ENCODE results near the gene MMP7. TPM values are rescaled to one million over a fixed set of nuclear protein-coding genes. Genes with fewer than 3 reads are reported as not detected.

MMP7 gene
- total and polyA plus RNA-seq, 2 donors (not counting 3 experiments of a cell fraction or from before 2014, with no cell fraction given): 0.65 TPM; not detected in 1

- TF ChIP-seq EZH2 (IDR thresholded peaks at IDR 0.05; ENCODE audit: borderline replicate concordance, low read depth, low read length, severe bottlenecking) (no peak), FOS (IDR thresholded peaks at IDR 0.05; ENCODE audit: borderline replicate concordance, insufficient read depth, low read length) (peak; percentile 57), CTCF (IDR thresholded peaks at IDR 0.05; ENCODE audit: extremely low read depth in 1 of 2, insufficient read depth in 1 of 2, low read depth in 1 of 2, low read length in 2 of 2) (no peak)
- no peaks in the 10 kb centered on the region for H3K9me1 ChIP-seq (replicated peaks; ENCODE audit: control insufficient read depth, extremely low read depth, insufficient read depth, low read length)
- DNase-seq (ENCODE audit: low read depth, low spot score): no peak
- no peaks in the 10 kb centered on the region for H3K79me2 ChIP-seq (ENCODE audit: control insufficient read depth, insufficient read depth, low read length)
- intact Hi-C loops (cut with micrococcal nuclease): no loop called here
- no peak overlapping the region for H3K9ac ChIP-seq (replicated peaks; ENCODE audit: extremely low read depth, insufficient read depth, low read length)
- no peaks in the 10 kb centered on the region for H3K4me1 ChIP-seq (ENCODE audit: control insufficient read depth, extremely low read depth, insufficient read depth, low read length)
- no peaks in the 10 kb centered on the region for H3K27me3 ChIP-seq (ENCODE audit: control insufficient read depth in 2 of 2, insufficient read depth in 2 of 2, low read length in 2 of 2)
- no peaks in the 10 kb centered on the region for H3K9me3 ChIP-seq (replicated peaks; ENCODE audit: control insufficient read depth, insufficient read depth, low read length)
- H3K36me3 ChIP-seq (ENCODE audit: control insufficient read depth in 2 of 2, extremely low read depth in 1 of 2, insufficient read depth in 2 of 2, low read length in 2 of 2): no peaks in the 10 kb centered on the region
- no peak overlapping the region for H3K27ac ChIP-seq (ENCODE audit: insufficient read depth, low read depth, low read length)
- no TSS peak for BruUV-seq (replicated peaks)
- no peak overlapping the region for H3K4me3 ChIP-seq (replicated peaks in 1 of 3; ENCODE audit: insufficient read depth in 1 of 3, low read depth in 1 of 3, low read length in 3 of 3)
- H2AFZ ChIP-seq (ENCODE audit: low read depth, low read length): no peak overlapping the region
- ChIA-PET POLR2A (no interaction called here), CTCF (interaction anchor here (0.7 to 1.5 kb wide), 8 partner anchors 9 to 181 kb away, joined by 3 to 5 read pairs (median 4); no protein-coding TSS in a partner anchor)
- H4K20me1 ChIP-seq (replicated peaks; ENCODE audit: control insufficient read depth, extremely low read depth, insufficient read depth, low read length): no peaks in the 10 kb centered on the region
- dilution Hi-C loops (cut with MboI; ENCODE audit: extremely low pct_ligation_motif_present, low sequenced_read_pairs): no loop called here
- peak; percentile 55 for FAIRE-seq
- H3K4me2 ChIP-seq (ENCODE audit: insufficient read depth, low read length): no peak overlapping the region
Observed at GRCh38 chr11:102485095-102485722, 45.3 kb downstream of the MMP7 start.

- dilution Hi-C loops (cut with MboI; ENCODE audit: extremely low pct_ligation_motif_present, low sequenced_read_pairs) (no loop called here), intact Hi-C loops (cut with micrococcal nuclease) (no loop called here)
- Histone ChIP-seq H3K4me1 (ENCODE audit: control insufficient read depth, extremely low read depth, insufficient read depth, low read length) (no peaks in the 10 kb centered on the region), H3K27me3 (ENCODE audit: control insufficient read depth in 2 of 2, insufficient read depth in 2 of 2, low read length in 2 of 2) (no peaks in the 10 kb centered on the region), H3K27ac (ENCODE audit: insufficient read depth, low read depth, low read length) (no peak overlapping the region), H3K9me1 (replicated peaks; ENCODE audit: control insufficient read depth, extremely low read depth, insufficient read depth, low read length) (no peaks in the 10 kb centered on the region), H3K9ac (replicated peaks; ENCODE audit: extremely low read depth, insufficient read depth, low read length) (no peak overlapping the region), H4K20me1 (replicated peaks; ENCODE audit: control insufficient read depth, extremely low read depth, insufficient read depth, low read length) (no peaks in the 10 kb centered on the region), H2AFZ (ENCODE audit: low read depth, low read length) (no peak overlapping the region), H3K4me2 (ENCODE audit: insufficient read depth, low read length) (no peak overlapping the region), H3K9me3 (replicated peaks; ENCODE audit: control insufficient read depth, insufficient read depth, low read length) (no peaks in the 10 kb centered on the region), H3K4me3 (replicated peaks in 1 of 3; ENCODE audit: insufficient read depth in 1 of 3, low read depth in 1 of 3, low read length in 3 of 3) (no peak overlapping the region), H3K36me3 (ENCODE audit: control insufficient read depth in 2 of 2, extremely low read depth in 1 of 2, insufficient read depth in 2 of 2, low read length in 2 of 2) (no peaks in the 10 kb centered on the region), H3K79me2 (ENCODE audit: control insufficient read depth, insufficient read depth, low read length) (no peaks in the 10 kb centered on the region)
- ChIA-PET CTCF (no interaction called here), POLR2A (no interaction called here)
- DNase-seq (ENCODE audit: low read depth, low spot score) (no peak), FAIRE-seq (no peak)
- no TSS peak for BruUV-seq (replicated peaks)
- TF ChIP-seq GATA2 (IDR thresholded peaks at IDR 0.05; ENCODE audit: insufficient read depth, insufficient read length, low read depth, low read length): no peak
- no peak for TF ChIP-seq CTCF (IDR thresholded peaks at IDR 0.05; ENCODE audit: extremely low read depth in 1 of 2, insufficient read depth in 1 of 2, low read depth in 1 of 2, low read length in 2 of 2)
- TF ChIP-seq POLR2A (IDR thresholded peaks at IDR 0.05; ENCODE audit: low read depth, low read length): no peak
- TF ChIP-seq MAX (IDR thresholded peaks at IDR 0.05; ENCODE audit: insufficient read depth, insufficient read length): no peak
- TF ChIP-seq MYC (IDR thresholded peaks at IDR 0.05; ENCODE audit: low read depth, low read length): no peak
- no peak for TF ChIP-seq POLR2AphosphoS5 (IDR thresholded peaks at IDR 0.05; ENCODE audit: insufficient read depth, low read depth, low read length)
- TF ChIP-seq JUN (IDR thresholded peaks at IDR 0.05; ENCODE audit: borderline replicate concordance, insufficient read depth, insufficient read length, low read depth): no peak
- TF ChIP-seq EZH2 (IDR thresholded peaks at IDR 0.05; ENCODE audit: borderline replicate concordance, low read depth, low read length, severe bottlenecking): no peak
- no peak for TF ChIP-seq FOS (IDR thresholded peaks at IDR 0.05; ENCODE audit: borderline replicate concordance, insufficient read depth, low read length)
Observed at GRCh38 chr11:102482433-102482832, 48.1 kb downstream of the MMP7 start.
